Fibroblast of upper back skin (primary cell): ENCODE data around the gene B4GALT5.
"Not testable (repeated sequence)": the region's sequence is repeated elsewhere in the genome, so short reads cannot be mapped to it uniquely, and the experiment has no call there.

Experiments
- DNase-seq: peaks from one replicate; pipeline ENCODE4 v3.0.0-alpha.2; 2013

B4GALT5 gene

GRCh38 chr20:49727894-49728885 lies 14.5 kb upstream of the B4GALT5 start:
- no peak for DNase-seq

GRCh38 chr20:49727478-49727877 lies 13.8 kb upstream of the B4GALT5 start:
- DNase-seq, result no peak

GRCh38 chr20:49725694-49726093 lies 12.0 kb upstream of the B4GALT5 start:
- DNase-seq, result no peak

GRCh38 chr20:49725224-49725606 lies 11.5 kb upstream of the B4GALT5 start:
- not testable (repeated sequence) for DNase-seq

- DNase-seq, result peak; percentile 61
Measured at GRCh38 chr20:49724408-49725223, 10.9 kb upstream of the B4GALT5 start.

GRCh38 chr20:49723758-49724157 lies 10.1 kb upstream of the B4GALT5 start:
- DNase-seq, result not testable (repeated sequence)

GRCh38 chr20:49721326-49721725 lies 7.6 kb upstream of the B4GALT5 start:
- DNase-seq, result not testable (repeated sequence)

- no peak for DNase-seq
Measured at GRCh38 chr20:49715466-49715865, 1.8 kb upstream of the B4GALT5 start.

GRCh38 chr20:49712996-49713752 lies 504 bp downstream of the B4GALT5 start:
- DNase-seq, result no peak

GRCh38 chr20:49712646-49712995 lies 1.1 kb downstream of the B4GALT5 start:
- DNase-seq, result no peak

- no peak for DNase-seq
Measured at GRCh38 chr20:49712118-49712517, 1.6 kb downstream of the B4GALT5 start.

GRCh38 chr20:49711667-49711987 lies 2.1 kb downstream of the B4GALT5 start:
- DNase-seq, result no peak

- DNase-seq, result no peak
Measured at GRCh38 chr20:49710971-49711666, 2.6 kb downstream of the B4GALT5 start.

- no peak for DNase-seq
Measured at GRCh38 chr20:49707118-49707517, 6.6 kb downstream of the B4GALT5 start.

GRCh38 chr20:49706630-49707091 lies 7.0 kb downstream of the B4GALT5 start:
- no peak for DNase-seq

- DNase-seq, result not testable (repeated sequence)
Measured at GRCh38 chr20:49705893-49706292, 7.8 kb downstream of the B4GALT5 start.

GRCh38 chr20:49705358-49705757 lies 8.3 kb downstream of the B4GALT5 start:
- DNase-seq, result no peak

- DNase-seq, result no peak
Measured at GRCh38 chr20:49704932-49705336, 8.7 kb downstream of the B4GALT5 start.

- DNase-seq, result no peak
Measured at GRCh38 chr20:49701916-49702315, 11.8 kb downstream of the B4GALT5 start.

GRCh38 chr20:49701241-49701790 lies 12.4 kb downstream of the B4GALT5 start:
- no peak for DNase-seq

GRCh38 chr20:49700411-49701185 lies 13.1 kb downstream of the B4GALT5 start:
- peak; percentile 87 for DNase-seq
